HEK293 (cell line): ENCODE results near the gene TGM5.

ENCODE experiments used
- CTCF ChIA-PET: fragments of 350-600 bp; formaldehyde crosslinking; extraction: SDS; loops from one replicate; lab custom pipeline; 2021; ENCODE audit warnings: antibody characterized with exemption; lab: Yijun Ruan, JAX
- POLR2A ChIA-PET: fragments of 300-600 bp; formaldehyde crosslinking; extraction: SDS; loops from one replicate; lab custom pipeline; 2020; ENCODE audit warnings: antibody characterized with exemption, inconsistent platforms; lab: Yijun Ruan, JAX
- H3K27ac ChIP-seq: fragments of 200-500 bp; sonication (Bioruptor generic); 2 replicates; pipeline ENCODE4 v1.5.1; 2014; ENCODE audit warnings: low read depth, low read length, control low read depth, inconsistent platforms; ENCODE audit errors: extremely low read depth
- H3K36me3 ChIP-seq, 2 experiments: fragments of 200-500 bp in 1 of 2; sonication (Bioruptor generic) in 1 of 2; 1 replicate in 1 of 2; 2 replicates in 1 of 2; pipeline ENCODE4 v1.5.1; 2014 to 2017; ENCODE audit warnings: inconsistent platforms in 2 of 2, low read length in 2 of 2; ENCODE audit not compliant: control insufficient read depth in 2 of 2, insufficient read depth in 1 of 2
- H3K4me1 ChIP-seq: fragments of 200-500 bp; sonication (Bioruptor generic); 2 replicates; pipeline ENCODE4 v1.5.1; 2014; ENCODE audit warnings: mild to moderate bottlenecking, low read length, inconsistent platforms; ENCODE audit not compliant: control insufficient read depth, insufficient read depth
- H3K4me3 ChIP-seq: 2 replicates; pipeline ENCODE4 v1.5.1; 2011; ENCODE audit warnings: low read depth, mild to moderate bottlenecking, control low read depth, low read length, moderate library complexity
- H3K9me3 ChIP-seq: fragments of 200-500 bp; sonication (Bioruptor generic); 2 replicates; pipeline ENCODE4 v1.5.1; 2014; ENCODE audit warnings: low read depth, low read length, inconsistent platforms; ENCODE audit not compliant: control insufficient read depth, insufficient read depth
- HOXD13 ChIP-seq: sonication (generic); formaldehyde crosslinking; IDR thresholded peaks from 2 replicates; pipeline ENCODE4 v1.8.0; 2022; ENCODE audit warnings: missing genetic modification reagents, borderline replicate concordance
- MZF1 ChIP-seq: fragments of 450-650 bp; formaldehyde crosslinking; IDR thresholded peaks from 2 replicates; pipeline ENCODE4 v1.5.1; 2017; ENCODE audit warnings: missing biosample characterization, missing genetic modification characterization, borderline replicate concordance
- RBAK ChIP-seq: fragments of 450-650 bp; formaldehyde crosslinking; IDR thresholded peaks from 2 replicates; pipeline ENCODE4 v1.5.1; 2016; ENCODE audit warnings: missing biosample characterization, missing genetic modification characterization
- REPIN1 ChIP-seq: fragments of 450-650 bp; formaldehyde crosslinking; IDR thresholded peaks from 2 replicates; pipeline ENCODE4 v1.5.1; 2017; ENCODE audit warnings: missing biosample characterization, missing genetic modification characterization, low read depth
- SCRT2 ChIP-seq: fragments of 450-650 bp; formaldehyde crosslinking; IDR thresholded peaks from 2 replicates; pipeline ENCODE4 v1.5.1; 2016; ENCODE audit warnings: missing biosample characterization, missing genetic modification characterization
- SP2 ChIP-seq: fragments of 450-650 bp; formaldehyde crosslinking; IDR thresholded peaks from 2 replicates; pipeline ENCODE4 v1.5.1; 2016; ENCODE audit warnings: missing biosample characterization, missing genetic modification characterization
- ZBTB1 ChIP-seq: fragments of 450-650 bp; formaldehyde crosslinking; IDR thresholded peaks from 2 replicates; pipeline ENCODE4 v1.5.1; 2016; ENCODE audit warnings: missing biosample characterization, missing genetic modification characterization
- ZNF16 ChIP-seq: fragments of 450-650 bp; formaldehyde crosslinking; IDR thresholded peaks from 2 replicates; pipeline ENCODE4 v1.5.1; 2016; ENCODE audit warnings: low read depth, missing biosample characterization, missing genetic modification characterization
- ZNF394 ChIP-seq: fragments of 450-650 bp; formaldehyde crosslinking; IDR thresholded peaks from 2 replicates; pipeline ENCODE4 v1.5.1; 2016; ENCODE audit warnings: missing biosample characterization, missing genetic modification characterization, mild to moderate bottlenecking, moderate library complexity, borderline replicate concordance
- ZNF837 ChIP-seq: fragments of 450-650 bp; formaldehyde crosslinking; IDR thresholded peaks from 2 replicates; pipeline ENCODE4 v1.5.1; 2016; ENCODE audit warnings: missing biosample characterization, missing genetic modification characterization
- ZSCAN30 ChIP-seq: fragments of 450-650 bp; IDR thresholded peaks from 2 replicates; pipeline ENCODE4 v1.5.1; 2018; ENCODE audit warnings: missing biosample characterization, mild to moderate bottlenecking, missing genetic modification characterization, moderate library complexity
- TF ChIP-seq, protein P1 (sequence below): fragments of 450-650 bp; formaldehyde crosslinking; conservative IDR thresholded peaks from 2 replicates; pipeline ENCODE4 v1.5.1; 2016; ENCODE audit warnings: low read depth, missing biosample characterization, missing genetic modification characterization
- TF ChIP-seq, protein P2 (sequence below): fragments of 450-650 bp; formaldehyde crosslinking; IDR thresholded peaks from 2 replicates; pipeline ENCODE4 v1.5.1; 2016; ENCODE audit warnings: missing biosample characterization, missing genetic modification characterization
- TF ChIP-seq, protein P3 (sequence below): fragments of 450-650 bp; formaldehyde crosslinking; IDR thresholded peaks from 2 replicates; pipeline ENCODE4 v1.5.0; 2017; ENCODE audit warnings: missing biosample characterization, missing genetic modification characterization, borderline replicate concordance
- TF ChIP-seq, protein P4 (sequence below): fragments of 450-650 bp; formaldehyde crosslinking; conservative IDR thresholded peaks from 2 replicates; pipeline ENCODE4 v1.5.1; 2016; ENCODE audit warnings: low read depth, missing biosample characterization, missing genetic modification characterization

The TGM5 gene

DNA sequence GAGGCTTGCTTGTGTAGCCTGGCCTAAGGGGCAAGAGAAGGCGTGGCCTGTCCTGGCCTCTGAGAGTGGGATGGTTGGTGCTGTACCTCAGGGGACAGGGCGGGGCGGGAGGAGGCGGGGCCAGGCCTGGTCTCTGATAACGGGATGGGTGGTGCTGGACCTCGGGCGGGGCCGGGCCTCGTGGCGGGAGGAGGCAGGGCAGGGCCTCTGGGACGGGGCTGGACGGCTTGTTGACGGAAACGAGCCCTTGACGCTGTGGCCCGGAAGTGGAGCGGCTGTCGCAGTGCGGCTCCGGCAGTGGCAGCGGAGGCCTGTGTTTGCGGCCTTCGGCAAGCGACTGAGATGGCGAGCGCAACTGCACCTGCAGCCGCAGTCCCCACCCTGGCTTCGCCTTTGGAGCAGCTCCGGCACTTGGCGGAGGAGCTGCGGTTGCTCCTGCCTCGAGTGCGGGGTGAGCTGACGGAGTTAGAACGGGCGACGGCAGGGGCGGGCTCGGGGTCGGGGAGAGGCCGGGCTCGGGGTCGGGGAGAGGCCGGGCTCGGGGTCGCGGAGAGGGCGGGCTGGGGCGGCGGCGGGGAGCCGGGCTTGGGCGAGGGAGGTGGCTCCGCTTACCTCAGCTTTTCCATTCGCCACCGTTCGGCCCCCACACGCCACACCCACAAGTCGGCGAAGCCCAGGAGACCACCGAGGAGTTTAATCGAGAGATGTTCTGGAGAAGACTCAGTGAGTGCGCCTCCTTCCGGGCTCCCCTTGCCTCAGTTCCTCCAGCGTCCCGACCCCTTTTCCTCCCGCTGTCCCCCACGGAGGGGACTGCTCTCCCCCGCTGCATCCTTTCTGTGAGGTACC lies 81.3 kb downstream of the TGM5 start, which contains the start of gene CCNDBP1 (continued):
- TF ChIP-seq REPIN1 (tag by site-specific recombination) (no peak), ZNF394 (tag by site-specific recombination) (peak; percentile 81; the same call in 1 of the 2 replicates), SP2 (tag by site-specific recombination) (peak; percentile 91), ZNF837 (tag by site-specific recombination) (no peak), ZBTB1 (tag by site-specific recombination) (no peak), RBAK (no peak)
- TF ChIP-seq, protein P1, sequence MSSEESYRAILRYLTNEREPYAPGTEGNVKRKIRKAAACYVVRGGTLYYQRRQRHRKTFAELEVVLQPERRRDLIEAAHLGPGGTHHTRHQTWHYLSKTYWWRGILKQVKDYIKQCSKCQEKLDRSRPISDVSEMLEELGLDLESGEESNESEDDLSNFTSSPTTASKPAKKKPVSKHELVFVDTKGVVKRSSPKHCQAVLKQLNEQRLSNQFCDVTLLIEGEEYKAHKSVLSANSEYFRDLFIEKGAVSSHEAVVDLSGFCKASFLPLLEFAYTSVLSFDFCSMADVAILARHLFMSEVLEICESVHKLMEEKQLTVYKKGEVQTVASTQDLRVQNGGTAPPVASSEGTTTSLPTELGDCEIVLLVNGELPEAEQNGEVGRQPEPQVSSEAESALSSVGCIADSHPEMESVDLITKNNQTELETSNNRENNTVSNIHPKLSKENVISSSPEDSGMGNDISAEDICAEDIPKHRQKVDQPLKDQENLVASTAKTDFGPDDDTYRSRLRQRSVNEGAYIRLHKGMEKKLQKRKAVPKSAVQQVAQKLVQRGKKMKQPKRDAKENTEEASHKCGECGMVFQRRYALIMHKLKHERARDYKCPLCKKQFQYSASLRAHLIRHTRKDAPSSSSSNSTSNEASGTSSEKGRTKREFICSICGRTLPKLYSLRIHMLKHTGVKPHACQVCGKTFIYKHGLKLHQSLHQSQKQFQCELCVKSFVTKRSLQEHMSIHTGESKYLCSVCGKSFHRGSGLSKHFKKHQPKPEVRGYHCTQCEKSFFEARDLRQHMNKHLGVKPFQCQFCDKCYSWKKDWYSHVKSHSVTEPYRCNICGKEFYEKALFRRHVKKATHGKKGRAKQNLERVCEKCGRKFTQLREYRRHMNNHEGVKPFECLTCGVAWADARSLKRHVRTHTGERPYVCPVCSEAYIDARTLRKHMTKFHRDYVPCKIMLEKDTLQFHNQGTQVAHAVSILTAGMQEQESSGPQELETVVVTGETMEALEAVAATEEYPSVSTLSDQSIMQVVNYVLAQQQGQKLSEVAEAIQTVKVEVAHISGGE (tag by site-specific recombination): peak; percentile 93
- TF ChIP-seq, all 188 proteins: peak for 40

DNA sequence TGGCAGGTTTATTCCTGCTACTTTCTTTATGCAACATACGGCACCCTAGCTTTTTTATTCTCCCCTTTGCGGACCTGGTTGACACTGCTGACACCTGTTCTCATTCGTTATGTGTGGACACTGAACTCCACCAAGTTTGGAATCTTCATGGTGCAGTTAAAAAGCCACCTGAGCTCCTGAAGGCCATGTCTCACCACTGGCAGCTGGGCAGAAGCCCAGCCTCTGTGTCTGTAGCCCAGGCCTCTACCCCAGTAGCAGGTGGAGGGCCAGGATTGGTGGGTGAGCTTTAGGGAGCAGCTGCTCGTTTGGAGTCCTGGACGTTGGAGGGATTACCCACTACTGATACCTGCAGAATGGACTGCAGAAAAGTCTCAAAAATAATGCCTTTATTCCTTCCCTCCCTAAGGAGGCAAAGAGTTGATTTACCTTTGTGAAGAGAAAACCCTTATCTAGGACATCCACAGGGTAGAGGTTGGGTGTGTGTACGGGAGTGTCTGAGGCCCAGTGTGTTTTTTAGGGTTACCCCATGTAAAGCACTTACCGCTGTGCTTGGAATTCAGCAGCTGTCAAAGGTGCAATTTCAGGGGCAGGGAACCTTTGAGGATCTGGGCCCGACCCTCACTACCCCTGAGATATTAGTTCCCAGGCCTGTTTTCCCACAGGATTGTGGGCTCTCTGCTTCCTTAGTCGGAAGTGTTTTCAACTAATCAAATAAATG lies 82.2 kb downstream of the TGM5 start:
- H3K4me3 ChIP-seq: no peak overlapping the region
- H3K36me3 ChIP-seq: peaks cover 7 to 32% of the 10 kb centered on the region in 2 experiments; a peak in 2 of 3 replicates
- H3K27ac ChIP-seq: no peak overlapping the region
- CTCF ChIA-PET: interaction anchor here (0.6 to 1.4 kb wide), 3 partner anchors 41 to 131 kb away, joined by 4 to 9 read pairs (median 4); no protein-coding TSS in a partner anchor
- POLR2A ChIA-PET: interaction anchor here (0.6 kb wide), 1 partner anchor 85 kb away, joined by 3 read pairs; no protein-coding TSS in a partner anchor
- no peaks in the 10 kb centered on the region for H3K9me3 ChIP-seq
- TF ChIP-seq, protein P2, sequence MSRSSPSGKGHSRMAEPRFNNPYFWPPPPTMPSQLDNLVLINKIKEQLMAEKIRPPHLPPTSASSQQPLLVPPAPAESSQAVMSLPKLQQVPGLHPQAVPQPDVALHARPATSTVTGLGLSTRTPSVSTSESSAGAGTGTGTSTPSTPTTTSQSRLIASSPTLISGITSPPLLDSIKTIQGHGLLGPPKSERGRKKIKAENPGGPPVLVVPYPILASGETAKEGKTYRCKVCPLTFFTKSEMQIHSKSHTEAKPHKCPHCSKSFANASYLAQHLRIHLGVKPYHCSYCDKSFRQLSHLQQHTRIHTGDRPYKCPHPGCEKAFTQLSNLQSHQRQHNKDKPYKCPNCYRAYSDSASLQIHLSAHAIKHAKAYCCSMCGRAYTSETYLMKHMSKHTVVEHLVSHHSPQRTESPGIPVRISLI (tag by site-specific recombination): no peak
- TF ChIP-seq MZF1 (no peak), HOXD13 (no peak), ZSCAN30 (tag by site-specific recombination) (no peak)
- TF ChIP-seq, protein P3, sequence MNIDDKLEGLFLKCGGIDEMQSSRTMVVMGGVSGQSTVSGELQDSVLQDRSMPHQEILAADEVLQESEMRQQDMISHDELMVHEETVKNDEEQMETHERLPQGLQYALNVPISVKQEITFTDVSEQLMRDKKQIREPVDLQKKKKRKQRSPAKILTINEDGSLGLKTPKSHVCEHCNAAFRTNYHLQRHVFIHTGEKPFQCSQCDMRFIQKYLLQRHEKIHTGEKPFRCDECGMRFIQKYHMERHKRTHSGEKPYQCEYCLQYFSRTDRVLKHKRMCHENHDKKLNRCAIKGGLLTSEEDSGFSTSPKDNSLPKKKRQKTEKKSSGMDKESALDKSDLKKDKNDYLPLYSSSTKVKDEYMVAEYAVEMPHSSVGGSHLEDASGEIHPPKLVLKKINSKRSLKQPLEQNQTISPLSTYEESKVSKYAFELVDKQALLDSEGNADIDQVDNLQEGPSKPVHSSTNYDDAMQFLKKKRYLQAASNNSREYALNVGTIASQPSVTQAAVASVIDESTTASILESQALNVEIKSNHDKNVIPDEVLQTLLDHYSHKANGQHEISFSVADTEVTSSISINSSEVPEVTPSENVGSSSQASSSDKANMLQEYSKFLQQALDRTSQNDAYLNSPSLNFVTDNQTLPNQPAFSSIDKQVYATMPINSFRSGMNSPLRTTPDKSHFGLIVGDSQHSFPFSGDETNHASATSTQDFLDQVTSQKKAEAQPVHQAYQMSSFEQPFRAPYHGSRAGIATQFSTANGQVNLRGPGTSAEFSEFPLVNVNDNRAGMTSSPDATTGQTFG (tag by site-specific recombination): no peak
- TF ChIP-seq, all 188 proteins: peak for 0
- H3K4me1 ChIP-seq: peaks cover 3% of the 10 kb centered on the region; the same call in 1 of the 2 replicates

DNA sequence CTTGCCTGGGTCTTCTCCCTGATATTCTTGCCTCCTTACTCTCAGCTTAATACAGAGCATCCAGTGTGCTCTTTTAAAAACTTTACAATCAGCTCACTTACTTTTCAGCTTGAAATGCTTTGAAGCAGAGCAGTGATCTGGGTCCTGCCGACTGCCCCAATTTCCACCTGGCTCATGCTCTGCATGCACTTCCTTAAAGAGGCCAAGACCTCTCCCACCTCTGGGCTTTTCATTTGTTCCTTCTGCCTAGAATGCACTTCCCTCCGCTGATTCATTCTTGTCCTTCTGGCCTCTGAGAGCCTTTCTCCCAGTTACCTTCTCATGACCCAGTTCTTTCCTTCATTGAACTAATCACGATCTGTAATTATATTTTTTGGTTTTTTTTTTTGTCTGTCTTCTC lies 83.5 kb downstream of the TGM5 start:
- Histone ChIP-seq H3K4me1 (peaks cover 3% of the 10 kb centered on the region; the same call in 1 of the 2 replicates), H3K27ac (no peak overlapping the region), H3K9me3 (no peaks in the 10 kb centered on the region), H3K36me3 (peaks cover 0 to 22% of the 10 kb centered on the region in 2 experiments; a peak in 2 of 3 replicates)
- ChIA-PET CTCF (no interaction called here), POLR2A (interaction anchor here (0.6 to 0.7 kb wide), 2 partner anchors 46 to 152 kb away, joined by 3 read pairs; no protein-coding TSS in a partner anchor)
- TF ChIP-seq, protein P4, sequence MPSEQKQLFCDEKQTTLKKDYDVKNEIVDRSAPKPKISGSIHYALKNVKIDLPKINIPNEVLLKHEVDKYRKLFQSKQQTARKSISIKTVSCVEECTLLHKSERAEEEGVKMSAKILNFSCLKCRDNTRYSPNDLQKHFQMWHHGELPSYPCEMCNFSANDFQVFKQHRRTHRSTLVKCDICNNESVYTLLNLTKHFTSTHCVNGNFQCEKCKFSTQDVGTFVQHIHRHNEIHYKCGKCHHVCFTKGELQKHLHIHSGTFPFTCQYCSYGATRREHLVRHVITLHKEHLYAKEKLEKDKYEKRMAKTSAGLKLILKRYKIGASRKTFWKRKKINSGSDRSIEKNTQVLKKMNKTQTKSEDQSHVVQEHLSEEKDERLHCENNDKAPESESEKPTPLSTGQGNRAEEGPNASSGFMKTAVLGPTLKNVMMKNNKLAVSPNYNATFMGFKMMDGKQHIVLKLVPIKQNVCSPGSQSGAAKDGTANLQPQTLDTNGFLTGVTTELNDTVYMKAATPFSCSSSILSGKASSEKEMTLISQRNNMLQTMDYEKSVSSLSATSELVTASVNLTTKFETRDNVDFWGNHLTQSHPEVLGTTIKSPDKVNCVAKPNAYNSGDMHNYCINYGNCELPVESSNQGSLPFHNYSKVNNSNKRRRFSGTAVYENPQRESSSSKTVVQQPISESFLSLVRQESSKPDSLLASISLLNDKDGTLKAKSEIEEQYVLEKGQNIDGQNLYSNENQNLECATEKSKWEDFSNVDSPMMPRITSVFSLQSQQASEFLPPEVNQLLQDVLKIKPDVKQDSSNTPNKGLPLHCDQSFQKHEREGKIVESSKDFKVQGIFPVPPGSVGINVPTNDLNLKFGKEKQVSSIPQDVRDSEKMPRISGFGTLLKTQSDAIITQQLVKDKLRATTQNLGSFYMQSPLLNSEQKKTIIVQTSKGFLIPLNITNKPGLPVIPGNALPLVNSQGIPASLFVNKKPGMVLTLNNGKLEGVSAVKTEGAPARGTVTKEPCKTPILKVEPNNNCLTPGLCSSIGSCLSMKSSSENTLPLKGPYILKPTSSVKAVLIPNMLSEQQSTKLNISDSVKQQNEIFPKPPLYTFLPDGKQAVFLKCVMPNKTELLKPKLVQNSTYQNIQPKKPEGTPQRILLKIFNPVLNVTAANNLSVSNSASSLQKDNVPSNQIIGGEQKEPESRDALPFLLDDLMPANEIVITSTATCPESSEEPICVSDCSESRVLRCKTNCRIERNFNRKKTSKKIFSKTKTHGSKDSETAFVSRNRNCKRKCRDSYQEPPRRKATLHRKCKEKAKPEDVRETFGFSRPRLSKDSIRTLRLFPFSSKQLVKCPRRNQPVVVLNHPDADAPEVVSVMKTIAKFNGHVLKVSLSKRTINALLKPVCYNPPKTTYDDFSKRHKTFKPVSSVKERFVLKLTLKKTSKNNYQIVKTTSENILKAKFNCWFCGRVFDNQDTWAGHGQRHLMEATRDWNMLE (tag by site-specific recombination): no peak
- TF ChIP-seq ZNF16 (tag by site-specific recombination) (no peak), SP2 (tag by site-specific recombination) (no peak), SCRT2 (tag by site-specific recombination) (no peak)
- TF ChIP-seq, protein P2 (tag by site-specific recombination): no peak
- TF ChIP-seq, all 188 proteins: peak for 0
- no peak overlapping the region for H3K4me3 ChIP-seq
